Tibial nerve (tissue), 4 donors: ENCODE measurements around the gene MYO1H. TPM values are rescaled to one million over a fixed set of nuclear protein-coding genes. Genes with fewer than 3 reads are reported as not detected.

Experiments used
- DNase-seq, 2 donors: peaks; one replicate each; pipeline ENCODE4 v3.0.0-alpha.2; 2019; ENCODE audit warnings: low spot score in 2 of 2
- H3K27ac ChIP-seq, 4 donors: fragments of 200-600 bp; sonication (generic) in 3 of 4; one replicate each; pipeline ENCODE4 v1.5.1; 2017 to 2019; ENCODE audit warnings: mild to moderate bottlenecking in 1 of 4
- H3K27me3 ChIP-seq, 2 donors: fragments of 200-600 bp; sonication (generic) in 1 of 2; one replicate each; pipeline versions ENCODE4 v1.5.1 to v1.6.0; 2017 to 2019
- H3K36me3 ChIP-seq, 3 donors: fragments of 200-600 bp; sonication (generic); one replicate each; pipeline ENCODE4 v1.5.1; 2018 to 2019
- H3K4me1 ChIP-seq, 4 donors: fragments of 200-600 bp; sonication (generic) in 3 of 4; one replicate each; pipeline ENCODE4 v1.5.1; 2017 to 2019
- H3K4me3 ChIP-seq, 4 donors: fragments of 200-600 bp; sonication (generic) in 3 of 4; one replicate each; pipeline ENCODE4 v1.5.1; 2017 to 2019; ENCODE audit warnings: mild to moderate bottlenecking in 1 of 4, moderate library complexity in 1 of 4
- H3K9me3 ChIP-seq, 4 donors: fragments of 200-600 bp; sonication (generic) in 3 of 4; one replicate each; pipeline ENCODE4 v1.5.1; 2017 to 2019
- EP300 ChIP-seq, 2 donors: sonication (generic); formaldehyde crosslinking; IDR thresholded peaks; one replicate each; pipeline ENCODE4 v1.6.1; 2017; ENCODE audit warnings: antibody characterized with exemption in 2 of 2, mild to moderate bottlenecking in 1 of 2
- POLR2A ChIP-seq, 2 donors: fragments of 450-650 bp; IDR thresholded peaks; one replicate each; pipeline ENCODE4 v1.6.1; 2017; ENCODE audit warnings: antibody characterized with exemption in 2 of 2, mild to moderate bottlenecking in 2 of 2, moderate library complexity in 2 of 2
- WGBS, 2 donors: methylation state at CpG; one replicate each; pipeline ENCODE4 v1.1.5; 2018; 5-methylcytosine and 5-hydroxymethylcytosine counted together
- total RNA-seq, 4 donors: library from RNA; depleted of rRNA; stranded (reverse); fragments of >200 nt; gene quantifications; one replicate each; pipeline ENCODE4 v1.1.0, GENCODE V29; 2016
- TF ChIP-seq, protein P1 (sequence below), 5 experiments: fragments of 200-600 bp in 3 of 5; fragments of 450-650 bp in 2 of 5; sonication (generic) in 3 of 5; IDR thresholded peaks; one replicate each; pipeline ENCODE4 v1.5.1; 2016 to 2019; ENCODE audit warnings: antibody characterized with exemption in 5 of 5, mild to moderate bottlenecking in 3 of 5, moderate library complexity in 2 of 5

The MYO1H gene
- total RNA-seq, 4 donors from 2014 or later: 0.20 TPM; not detected in 3

- H3K9me3 ChIP-seq: no peaks in the 10 kb centered on the region
- WGBS, 2 donors: 66 to 72% methylated on average over 5 of the region's 5 CpGs
- H3K4me1 ChIP-seq: peaks cover 0 to 24% (median 0%) of the 10 kb centered on the region in 4 donors
- no peaks in the 10 kb centered on the region for H3K27me3 ChIP-seq
- no peak overlapping the region for H3K4me3 ChIP-seq
- H3K27ac ChIP-seq: peak overlapping the region in 1 of 4 donors; percentile 22
- H3K36me3 ChIP-seq: peaks cover 0 to 68% (median 14%) of the 10 kb centered on the region in 3 donors
- no peak for DNase-seq
- TF ChIP-seq, protein P1, sequence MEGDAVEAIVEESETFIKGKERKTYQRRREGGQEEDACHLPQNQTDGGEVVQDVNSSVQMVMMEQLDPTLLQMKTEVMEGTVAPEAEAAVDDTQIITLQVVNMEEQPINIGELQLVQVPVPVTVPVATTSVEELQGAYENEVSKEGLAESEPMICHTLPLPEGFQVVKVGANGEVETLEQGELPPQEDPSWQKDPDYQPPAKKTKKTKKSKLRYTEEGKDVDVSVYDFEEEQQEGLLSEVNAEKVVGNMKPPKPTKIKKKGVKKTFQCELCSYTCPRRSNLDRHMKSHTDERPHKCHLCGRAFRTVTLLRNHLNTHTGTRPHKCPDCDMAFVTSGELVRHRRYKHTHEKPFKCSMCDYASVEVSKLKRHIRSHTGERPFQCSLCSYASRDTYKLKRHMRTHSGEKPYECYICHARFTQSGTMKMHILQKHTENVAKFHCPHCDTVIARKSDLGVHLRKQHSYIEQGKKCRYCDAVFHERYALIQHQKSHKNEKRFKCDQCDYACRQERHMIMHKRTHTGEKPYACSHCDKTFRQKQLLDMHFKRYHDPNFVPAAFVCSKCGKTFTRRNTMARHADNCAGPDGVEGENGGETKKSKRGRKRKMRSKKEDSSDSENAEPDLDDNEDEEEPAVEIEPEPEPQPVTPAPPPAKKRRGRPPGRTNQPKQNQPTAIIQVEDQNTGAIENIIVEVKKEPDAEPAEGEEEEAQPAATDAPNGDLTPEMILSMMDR (IDR thresholded peaks at IDR 0.05): no peak
- no peak for TF ChIP-seq POLR2A (IDR thresholded peaks at IDR 0.05)
- TF ChIP-seq EP300 (IDR thresholded peaks at IDR 0.05): no peak
Observed at GRCh38 chr12:109448272-109448671, 100.6 kb downstream of the MYO1H start.

- no peak for TF ChIP-seq POLR2A (IDR thresholded peaks at IDR 0.05)
- TF ChIP-seq EP300 (IDR thresholded peaks at IDR 0.05): no peak
- TF ChIP-seq, protein P1 (IDR thresholded peaks at IDR 0.05): no peak
- Histone ChIP-seq H3K27ac (peak overlapping the region in 1 of 4 donors; percentile 22), H3K4me3 (no peak overlapping the region), H3K36me3 (peaks cover 0 to 74% (median 14%) of the 10 kb centered on the region in 3 donors), H3K4me1 (peaks cover 0 to 21% (median 0%) of the 10 kb centered on the region in 4 donors), H3K27me3 (no peaks in the 10 kb centered on the region), H3K9me3 (no peaks in the 10 kb centered on the region)
- WGBS, 2 donors: 84 to 91% methylated on average over 8 of the region's 8 CpGs
- peak in 1 of 2 donors; percentile 38 for DNase-seq
Observed at GRCh38 chr12:109448707-109449390, 101.1 kb downstream of the MYO1H start.

GRCh38 chr12:109449845-109450532 lies 102.3 kb downstream of the MYO1H start:
- Histone ChIP-seq H3K36me3 (peaks cover 0 to 79% (median 19%) of the 10 kb centered on the region in 3 donors), H3K4me3 (no peak overlapping the region), H3K27me3 (no peaks in the 10 kb centered on the region), H3K9me3 (no peaks in the 10 kb centered on the region), H3K4me1 (peaks cover 0 to 9% (median 0%) of the 10 kb centered on the region in 4 donors), H3K27ac (no peak overlapping the region)
- no peak for DNase-seq
- 83 to 87% methylated on average over 16 of the region's 16 CpGs for WGBS, 2 donors
- no peak for TF ChIP-seq EP300 (IDR thresholded peaks at IDR 0.05)
- TF ChIP-seq, protein P1 (IDR thresholded peaks at IDR 0.05): no peak
- TF ChIP-seq POLR2A (IDR thresholded peaks at IDR 0.05): no peak

- Histone ChIP-seq H3K27ac (no peak overlapping the region), H3K36me3 (peaks cover 0 to 82% (median 27%) of the 10 kb centered on the region in 3 donors), H3K4me3 (no peak overlapping the region), H3K27me3 (no peaks in the 10 kb centered on the region), H3K9me3 (no peaks in the 10 kb centered on the region), H3K4me1 (peaks cover 0 to 5% (median 0%) of the 10 kb centered on the region in 4 donors)
- DNase-seq: no peak
- TF ChIP-seq, protein P1 (IDR thresholded peaks at IDR 0.05): no peak
- TF ChIP-seq EP300 (IDR thresholded peaks at IDR 0.05) (no peak), POLR2A (IDR thresholded peaks at IDR 0.05) (no peak)
- 58 to 61% methylated on average over 4 of the region's 4 CpGs for WGBS, 2 donors
Observed at GRCh38 chr12:109450980-109451379, 103.3 kb downstream of the MYO1H start.

DNA sequence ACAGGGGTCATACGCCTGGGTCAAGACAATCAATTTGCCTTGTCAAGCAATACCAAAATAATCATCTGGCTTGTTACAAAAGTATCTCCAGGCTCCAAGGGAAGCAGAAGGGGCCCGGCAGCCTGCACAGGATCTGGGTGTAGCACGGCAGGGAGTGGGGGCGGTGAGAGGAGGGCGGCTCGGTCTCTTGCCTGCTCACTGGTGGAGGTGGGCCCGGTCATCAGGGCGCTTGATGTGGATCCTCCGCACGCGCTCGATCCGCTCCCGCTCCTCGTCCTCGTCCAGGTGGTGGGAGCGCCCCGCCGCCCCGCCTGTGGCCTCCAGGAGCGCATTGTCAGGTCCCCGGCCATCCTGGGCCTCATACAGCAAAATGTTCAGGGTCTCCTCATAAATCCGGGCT lies 103.7 kb downstream of the MYO1H start:
- Histone ChIP-seq H3K9me3 (no peaks in the 10 kb centered on the region), H3K36me3 (peaks cover 0 to 82% (median 23%) of the 10 kb centered on the region in 3 donors), H3K27me3 (no peaks in the 10 kb centered on the region), H3K27ac (no peak overlapping the region), H3K4me1 (peaks cover 0 to 5% (median 0%) of the 10 kb centered on the region in 4 donors), H3K4me3 (no peak overlapping the region)
- 83 to 95% methylated on average over 23 of the region's 23 CpGs for whole genome bisulfite sequencing, 2 donors
- DNase-seq: no peak
- TF ChIP-seq, protein P1 (IDR thresholded peaks at IDR 0.05): no peak
- TF ChIP-seq POLR2A (IDR thresholded peaks at IDR 0.05) (no peak), EP300 (IDR thresholded peaks at IDR 0.05) (no peak)
